ENCODE data around the gene CPXM1. TPM values are rescaled to one million over a fixed set of nuclear protein-coding genes. Genes with fewer than 3 reads are reported as not detected.

CPXM1 gene
- total RNA-seq, 6 experiments from 2014 or later, result 0.10 TPM; not detected in 5

DNA sequence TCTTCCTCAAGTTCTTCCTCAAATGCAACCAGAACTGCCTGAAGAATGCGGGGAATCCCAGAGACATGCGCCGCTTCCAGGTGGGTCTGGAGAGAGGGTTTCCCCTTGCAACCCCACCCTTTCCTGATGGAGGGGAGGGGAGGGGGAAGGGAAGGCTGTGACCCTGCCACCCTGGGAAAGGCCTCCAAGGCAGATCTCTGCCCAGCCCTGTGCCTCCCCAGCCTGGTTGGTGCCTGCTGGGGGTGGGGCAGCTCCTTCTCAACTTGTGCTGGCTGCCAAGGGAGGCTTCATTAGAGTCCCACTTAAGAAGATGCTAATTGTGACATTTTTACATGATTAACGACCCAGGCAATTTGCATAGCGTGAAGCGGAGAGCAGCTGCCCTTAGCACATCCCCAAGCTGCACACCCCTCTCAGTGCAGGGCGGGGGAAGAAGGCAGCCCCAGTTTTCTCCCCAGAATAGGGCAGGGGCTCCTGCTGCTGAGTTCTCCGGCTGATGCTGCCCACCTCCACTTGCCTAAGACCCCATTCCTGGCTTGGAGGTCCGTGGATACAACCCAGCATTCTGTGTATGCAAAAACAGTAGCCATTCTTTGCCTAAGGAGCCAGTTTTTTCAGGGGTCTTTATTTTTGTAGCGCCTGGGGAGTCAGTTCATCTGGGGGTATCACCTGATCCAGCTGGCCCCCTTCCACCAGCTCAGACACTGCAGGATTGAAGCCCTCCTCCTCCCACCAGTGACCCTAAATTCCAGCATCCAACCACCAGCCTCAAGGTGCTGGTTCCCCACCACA lies 51.7 kb downstream of the CPXM1 start:
- DNase-seq, result no peak
- TF ChIP-seq, protein P1, sequence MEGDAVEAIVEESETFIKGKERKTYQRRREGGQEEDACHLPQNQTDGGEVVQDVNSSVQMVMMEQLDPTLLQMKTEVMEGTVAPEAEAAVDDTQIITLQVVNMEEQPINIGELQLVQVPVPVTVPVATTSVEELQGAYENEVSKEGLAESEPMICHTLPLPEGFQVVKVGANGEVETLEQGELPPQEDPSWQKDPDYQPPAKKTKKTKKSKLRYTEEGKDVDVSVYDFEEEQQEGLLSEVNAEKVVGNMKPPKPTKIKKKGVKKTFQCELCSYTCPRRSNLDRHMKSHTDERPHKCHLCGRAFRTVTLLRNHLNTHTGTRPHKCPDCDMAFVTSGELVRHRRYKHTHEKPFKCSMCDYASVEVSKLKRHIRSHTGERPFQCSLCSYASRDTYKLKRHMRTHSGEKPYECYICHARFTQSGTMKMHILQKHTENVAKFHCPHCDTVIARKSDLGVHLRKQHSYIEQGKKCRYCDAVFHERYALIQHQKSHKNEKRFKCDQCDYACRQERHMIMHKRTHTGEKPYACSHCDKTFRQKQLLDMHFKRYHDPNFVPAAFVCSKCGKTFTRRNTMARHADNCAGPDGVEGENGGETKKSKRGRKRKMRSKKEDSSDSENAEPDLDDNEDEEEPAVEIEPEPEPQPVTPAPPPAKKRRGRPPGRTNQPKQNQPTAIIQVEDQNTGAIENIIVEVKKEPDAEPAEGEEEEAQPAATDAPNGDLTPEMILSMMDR (IDR thresholded peaks at IDR 0.05), result no peak
- Mint-ChIP-seq H3K4me1 (ENCODE audit: low read depth) (peaks cover 17% of the 10 kb centered on the region), H3K9me3 (no peaks in the 10 kb centered on the region), H3K27me3 (ENCODE audit: insufficient read depth) (peaks cover 34% of the 10 kb centered on the region), H3K27ac (no peak overlapping the region), H3K36me3 (ENCODE audit: low read depth) (no peaks in the 10 kb centered on the region), H3K4me3 (no peak overlapping the region)

- Mint-ChIP-seq H3K36me3 (ENCODE audit: low read depth) (no peaks in the 10 kb centered on the region), H3K4me3 (no peak overlapping the region), H3K9me3 (no peaks in the 10 kb centered on the region), H3K27me3 (ENCODE audit: insufficient read depth) (peaks cover 30% of the 10 kb centered on the region), H3K27ac (no peak overlapping the region), H3K4me1 (ENCODE audit: low read depth) (peaks cover 15% of the 10 kb centered on the region; the same call in 1 of the 2 replicates)
- no peak for DNase-seq
- TF ChIP-seq, protein P1 (IDR thresholded peaks at IDR 0.05), result no peak
Observed at GRCh38 chr20:2747676-2748235, 52.7 kb downstream of the CPXM1 start.

- H3K9me3 Mint-ChIP-seq, result no peaks in the 10 kb centered on the region
- no peak for DNase-seq
- TF ChIP-seq, protein P1 (IDR thresholded peaks at IDR 0.05), result no peak
- H3K4me1 Mint-ChIP-seq (ENCODE audit: low read depth), result peaks cover 13% of the 10 kb centered on the region; the same call in 1 of the 2 replicates
- H3K27me3 Mint-ChIP-seq (ENCODE audit: insufficient read depth), result peaks cover 35% of the 10 kb centered on the region
- H3K36me3 Mint-ChIP-seq (ENCODE audit: low read depth), result no peaks in the 10 kb centered on the region
- no peak overlapping the region for H3K4me3 Mint-ChIP-seq
- no peak overlapping the region for H3K27ac Mint-ChIP-seq
Observed at GRCh38 chr20:2746636-2747265, 53.7 kb downstream of the CPXM1 start.

GRCh38 chr20:2745936-2746635 lies 54.3 kb downstream of the CPXM1 start:
- Mint-ChIP-seq H3K27ac (no peak overlapping the region), H3K4me3 (no peak overlapping the region), H3K9me3 (no peaks in the 10 kb centered on the region), H3K27me3 (ENCODE audit: insufficient read depth) (peaks cover 37% of the 10 kb centered on the region), H3K4me1 (ENCODE audit: low read depth) (peaks cover 11% of the 10 kb centered on the region; the same call in 1 of the 2 replicates), H3K36me3 (ENCODE audit: low read depth) (no peaks in the 10 kb centered on the region)
- DNase-seq, result no peak
- TF ChIP-seq, protein P1 (IDR thresholded peaks at IDR 0.05), result no peak

DNA sequence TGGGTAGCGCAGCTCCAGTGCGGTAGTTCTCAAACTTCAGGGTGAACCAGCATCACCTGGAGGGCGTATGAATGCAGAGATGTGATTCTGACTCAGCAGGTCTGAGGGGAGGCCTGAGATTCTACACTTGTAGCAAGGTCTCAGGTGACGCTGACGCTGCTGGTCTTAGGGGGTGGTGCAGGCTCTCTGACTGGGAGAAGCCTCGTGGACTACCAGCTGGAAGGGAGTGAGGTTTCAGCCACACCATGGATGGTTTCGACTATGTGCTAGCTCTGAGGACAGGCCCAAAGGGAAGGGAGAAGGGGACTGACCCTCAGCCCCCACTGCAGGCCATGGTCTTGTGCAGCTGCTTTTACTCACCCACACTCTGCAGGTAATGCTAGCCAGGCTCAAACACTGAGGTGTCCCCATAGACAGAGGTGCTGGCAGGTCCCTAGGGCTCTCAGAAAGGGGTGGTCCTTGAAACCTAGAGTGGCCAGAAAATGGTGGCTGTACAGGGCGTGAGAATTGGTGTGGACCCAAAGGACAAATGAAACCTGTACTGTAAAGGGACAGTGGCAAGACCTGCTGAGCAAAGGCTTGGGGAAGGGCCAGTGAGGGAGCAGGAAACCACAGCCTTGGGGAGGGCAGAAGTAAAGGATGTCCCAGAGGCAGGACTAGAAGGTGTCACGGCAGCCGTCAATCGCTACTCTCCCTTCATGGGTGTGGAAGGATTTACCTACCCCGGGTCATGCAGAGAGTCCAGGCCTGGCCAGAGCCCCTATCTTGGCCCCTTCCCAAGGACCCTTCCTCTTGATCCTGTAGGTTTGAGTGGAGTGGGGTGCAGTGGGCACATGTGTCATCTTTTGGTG lies 55.1 kb downstream of the CPXM1 start:
- Mint-ChIP-seq H3K4me3 (no peak overlapping the region), H3K27me3 (ENCODE audit: insufficient read depth) (peaks cover 37% of the 10 kb centered on the region), H3K4me1 (ENCODE audit: low read depth) (0 out of 2 replicates have a peak, but pooled peaks cover 4% of the 10 kb centered on the region), H3K36me3 (ENCODE audit: low read depth) (no peaks in the 10 kb centered on the region), H3K9me3 (no peaks in the 10 kb centered on the region), H3K27ac (no peak overlapping the region)
- DNase-seq, result no peak
- TF ChIP-seq, protein P1 (IDR thresholded peaks at IDR 0.05), result no peak
